ENCODE results near the gene PINLYP. TPM values are rescaled to one million over a fixed set of nuclear protein-coding genes. Genes with fewer than 3 reads are reported as not detected.

Gene PINLYP
- total and polyA plus RNA-seq, 9 of the 15 experiments (the other 6 are each of a cell fraction or from before 2014, with no cell fraction given), result 1.00 to 6.7 (median 2.2) TPM

GRCh38 chr19:43538922-43539321 is 36.7 kb upstream of the PINLYP start:
- no peaks in the 10 kb centered on the region for H3K79me2 ChIP-seq (ENCODE audit: control insufficient read depth, insufficient read depth, low read length)
- H3K27me3 ChIP-seq (ENCODE audit: control insufficient read depth in 2 of 2, insufficient read depth in 2 of 2, low read length in 2 of 2), result no peaks in the 10 kb centered on the region
- ATAC-seq (no peak), DNase-seq (ENCODE audit: extremely low read depth in 1 of 4, low spot score in 3 of 4) (no peak), FAIRE-seq (no peak)
- CTCF ChIA-PET (ENCODE audit: low intra/inter-chr PET ratio), result no interaction called here
- in situ Hi-C loops (cut with MboI) (no loop called here), intact Hi-C loops (cut with micrococcal nuclease) (loop anchor here (10.0 kb wide), 1 partner anchor 126 kb away; no protein-coding TSS in a partner anchor)
- no TSS peak for BruUV-seq (replicated peaks)
- H3K4me1 ChIP-seq (replicated peaks in 1 of 2; ENCODE audit: control insufficient read depth in 2 of 2, insufficient read depth in 2 of 2, low read length in 2 of 2), result peaks cover 0 to 16% of the 10 kb centered on the region in 2 experiments; a peak in 2 of 5 replicates
- H3K36me3 ChIP-seq (ENCODE audit: control insufficient read depth, insufficient read depth, low read length), result peaks cover 47% of the 10 kb centered on the region; the same call in 2 of the 3 replicates
- H3K4me3 ChIP-seq, result no peak overlapping the region
- no peak overlapping the region for H3K27ac ChIP-seq (ENCODE audit: extremely low read depth, low read depth, low read length)
- H3K9me3 ChIP-seq (replicated peaks; ENCODE audit: control insufficient read depth, insufficient read depth, low read depth, low read length), result peaks cover 1% of the 10 kb centered on the region; the same call in 1 of the 2 replicates
- no peak overlapping the region for H3K4me2 ChIP-seq (ENCODE audit: insufficient read depth, low read length)
- TF ChIP-seq TRIM28 (IDR thresholded peaks at IDR 0.05) (0 out of 2 replicates have a peak, but pooled peaks have one; percentile 55), CBX3 (IDR thresholded peaks at IDR 0.05; ENCODE audit: borderline replicate concordance in 1 of 2, low read length in 2 of 2) (peak in 1 of 2 experiments; percentile 73; a peak in 1 of 3 replicates)
- TF ChIP-seq, protein P1, sequence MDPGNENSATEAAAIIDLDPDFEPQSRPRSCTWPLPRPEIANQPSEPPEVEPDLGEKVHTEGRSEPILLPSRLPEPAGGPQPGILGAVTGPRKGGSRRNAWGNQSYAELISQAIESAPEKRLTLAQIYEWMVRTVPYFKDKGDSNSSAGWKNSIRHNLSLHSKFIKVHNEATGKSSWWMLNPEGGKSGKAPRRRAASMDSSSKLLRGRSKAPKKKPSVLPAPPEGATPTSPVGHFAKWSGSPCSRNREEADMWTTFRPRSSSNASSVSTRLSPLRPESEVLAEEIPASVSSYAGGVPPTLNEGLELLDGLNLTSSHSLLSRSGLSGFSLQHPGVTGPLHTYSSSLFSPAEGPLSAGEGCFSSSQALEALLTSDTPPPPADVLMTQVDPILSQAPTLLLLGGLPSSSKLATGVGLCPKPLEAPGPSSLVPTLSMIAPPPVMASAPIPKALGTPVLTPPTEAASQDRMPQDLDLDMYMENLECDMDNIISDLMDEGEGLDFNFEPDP (CRISPR knock-in tag; IDR thresholded peaks at IDR 0.05), result no peak
- no peaks in the 10 kb centered on the region for H3K9me1 ChIP-seq (ENCODE audit: control insufficient read depth, insufficient read depth, low read length)
- no peak overlapping the region for H2AFZ ChIP-seq (ENCODE audit: low read depth, low read length)
- no peaks in the 10 kb centered on the region; the same call in 1 of the 2 replicates for H4K20me1 ChIP-seq (replicated peaks; ENCODE audit: control insufficient read depth, insufficient read depth, low read length)
- H3K9ac ChIP-seq (ENCODE audit: insufficient read depth in 1 of 2, low read depth in 2 of 2, low read length in 2 of 2), result no peak overlapping the region
- POLR2A ChIA-PET, result no interaction called here

DNA sequence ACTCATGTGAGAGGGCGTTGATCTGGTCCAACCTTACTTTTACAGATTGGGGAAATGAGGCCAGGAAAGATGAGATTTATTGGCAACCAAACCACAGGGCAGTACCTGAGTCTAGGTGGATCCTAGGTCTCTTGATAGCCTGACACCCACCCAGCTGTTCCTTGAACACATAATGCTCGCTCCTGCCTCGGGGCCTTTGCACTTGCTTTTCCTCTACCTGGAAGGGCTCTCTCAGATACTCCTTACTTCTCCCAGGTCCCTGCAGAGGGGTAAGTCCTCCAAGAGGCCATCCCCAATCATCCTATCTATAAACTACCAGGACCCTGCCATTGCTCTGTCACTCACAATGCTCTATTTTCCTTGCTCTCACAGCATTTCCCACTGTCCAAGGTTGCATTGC is 35.2 kb upstream of the PINLYP start:
- H3K4me3 ChIP-seq, result no peak overlapping the region
- no peak for ATAC-seq
- intact Hi-C loops (cut with micrococcal nuclease), result no loop called here
- H3K9me1 ChIP-seq (ENCODE audit: control insufficient read depth, insufficient read depth, low read length), result no peaks in the 10 kb centered on the region
- FAIRE-seq, result no peak
- no peak overlapping the region for H3K27ac ChIP-seq (ENCODE audit: extremely low read depth, low read depth, low read length)
- no peak overlapping the region for H3K9ac ChIP-seq (ENCODE audit: insufficient read depth in 1 of 2, low read depth in 2 of 2, low read length in 2 of 2)
- no TSS peak for BruUV-seq (replicated peaks)
- no peaks in the 10 kb centered on the region for H3K79me2 ChIP-seq (ENCODE audit: control insufficient read depth, insufficient read depth, low read length)
- no peak for TF ChIP-seq CCAR2 (IDR thresholded peaks at IDR 0.05; ENCODE audit: low read depth, low read length)
- TF ChIP-seq RBM25 (IDR thresholded peaks at IDR 0.05; ENCODE audit: low read depth, low read length, severe bottlenecking), result peak; percentile 73
- TF ChIP-seq RBBP5 (IDR thresholded peaks at IDR 0.05; ENCODE audit: borderline replicate concordance, insufficient read depth, low read length, poor library complexity, severe bottlenecking), result no peak
- TF ChIP-seq PHB2 (IDR thresholded peaks at IDR 0.05; ENCODE audit: low read depth), result no peak
- no peaks in the 10 kb centered on the region for H3K27me3 ChIP-seq (ENCODE audit: control insufficient read depth in 2 of 2, insufficient read depth in 2 of 2, low read length in 2 of 2)
- POLR2A ChIA-PET, result no interaction called here
- in situ Hi-C loops (cut with MboI), result no loop called here
- no peak for DNase-seq (ENCODE audit: extremely low read depth in 1 of 4, low spot score in 3 of 4)
- H3K36me3 ChIP-seq (ENCODE audit: control insufficient read depth, insufficient read depth, low read length), result peaks cover 56% of the 10 kb centered on the region; the same call in 2 of the 3 replicates
- H3K9me3 ChIP-seq (replicated peaks; ENCODE audit: control insufficient read depth, insufficient read depth, low read depth, low read length), result peaks cover 1% of the 10 kb centered on the region; the same call in 1 of the 2 replicates
- peaks cover 0 to 2% of the 10 kb centered on the region in 2 experiments; a peak in 1 of 5 replicates for H3K4me1 ChIP-seq (replicated peaks in 1 of 2; ENCODE audit: control insufficient read depth in 2 of 2, insufficient read depth in 2 of 2, low read length in 2 of 2)
- no peak overlapping the region for H3K4me2 ChIP-seq (ENCODE audit: insufficient read depth, low read length)
- H4K20me1 ChIP-seq (replicated peaks; ENCODE audit: control insufficient read depth, insufficient read depth, low read length), result no peaks in the 10 kb centered on the region
- no peak overlapping the region for H2AFZ ChIP-seq (ENCODE audit: low read depth, low read length)
- WGBS (ENCODE audit: insufficient coverage, low coverage, missing lambda C conversion rate), result 93% methylated on average over 3 of the region's 3 CpGs
- CTCF ChIA-PET (ENCODE audit: low intra/inter-chr PET ratio), result no interaction called here

Data from K562 (cell line).